SU-DHL-6 (cell line): ENCODE results near the gene ROR1.

Experiments used
- EZH2phosphoT487 ChIP-seq: fragments of 200-600 bp; sonication (generic), shearing (Covaris generic); conservative IDR thresholded peaks from 2 replicates; pipeline ENCODE4 v1.6.1; 2018; ENCODE audit warnings: mild to moderate bottlenecking, antibody characterized with exemption, low read length, moderate library complexity, mixed read lengths
- TF ChIP-seq, protein P1 (sequence below): fragments of 200-600 bp; sonication (generic); IDR thresholded peaks from one replicate; pipeline ENCODE4 v1.5.1; 2017; ENCODE audit warnings: antibody characterized with exemption, mild to moderate bottlenecking, low read length, moderate library complexity; ENCODE audit not compliant: insufficient read depth, poor library complexity, severe bottlenecking

DNA sequence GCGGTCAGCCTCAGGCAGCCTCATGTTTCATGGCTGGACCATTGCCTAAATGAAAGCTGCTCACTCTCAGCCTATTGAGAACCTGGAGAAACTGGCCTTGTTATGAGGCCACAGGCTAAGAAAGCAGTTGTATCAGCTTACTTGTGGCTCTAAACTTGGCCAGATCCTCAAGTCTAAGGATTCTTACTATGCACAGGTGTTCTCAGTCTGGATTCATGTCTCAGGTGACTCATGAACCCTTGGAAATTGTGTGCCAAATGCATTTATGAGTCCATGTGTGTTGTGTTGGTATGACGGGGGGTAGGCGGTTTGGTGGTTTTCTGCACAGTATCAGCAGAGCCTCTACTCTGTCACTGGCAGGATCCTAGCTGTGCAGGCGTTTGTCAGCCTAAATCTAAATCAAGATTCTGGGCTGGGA is 90.4 kb downstream of the ROR1 start:
- TF ChIP-seq, protein P1, sequence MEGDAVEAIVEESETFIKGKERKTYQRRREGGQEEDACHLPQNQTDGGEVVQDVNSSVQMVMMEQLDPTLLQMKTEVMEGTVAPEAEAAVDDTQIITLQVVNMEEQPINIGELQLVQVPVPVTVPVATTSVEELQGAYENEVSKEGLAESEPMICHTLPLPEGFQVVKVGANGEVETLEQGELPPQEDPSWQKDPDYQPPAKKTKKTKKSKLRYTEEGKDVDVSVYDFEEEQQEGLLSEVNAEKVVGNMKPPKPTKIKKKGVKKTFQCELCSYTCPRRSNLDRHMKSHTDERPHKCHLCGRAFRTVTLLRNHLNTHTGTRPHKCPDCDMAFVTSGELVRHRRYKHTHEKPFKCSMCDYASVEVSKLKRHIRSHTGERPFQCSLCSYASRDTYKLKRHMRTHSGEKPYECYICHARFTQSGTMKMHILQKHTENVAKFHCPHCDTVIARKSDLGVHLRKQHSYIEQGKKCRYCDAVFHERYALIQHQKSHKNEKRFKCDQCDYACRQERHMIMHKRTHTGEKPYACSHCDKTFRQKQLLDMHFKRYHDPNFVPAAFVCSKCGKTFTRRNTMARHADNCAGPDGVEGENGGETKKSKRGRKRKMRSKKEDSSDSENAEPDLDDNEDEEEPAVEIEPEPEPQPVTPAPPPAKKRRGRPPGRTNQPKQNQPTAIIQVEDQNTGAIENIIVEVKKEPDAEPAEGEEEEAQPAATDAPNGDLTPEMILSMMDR, result no peak
- no peak for TF ChIP-seq EZH2phosphoT487
